HG02870 (cell line): Measurements from ENCODE around the gene NBEAL1.
"Not testable (repeated sequence)": the region's sequence is repeated elsewhere in the genome, so short reads cannot be mapped to it uniquely, and the experiment has no call there.

Experiments
- ATAC-seq: cut with Tn5 transposase; IDR thresholded peaks from one replicate; pipeline ENCODE4 v1.9.1; 2021; ENCODE audit warnings: mild to moderate bottlenecking, moderate library complexity; ENCODE audit not compliant: unreplicated experiment

The NBEAL1 gene

GRCh38 chr2:203038586-203038985 lies 23.9 kb downstream of the NBEAL1 start:
- no peak for ATAC-seq

GRCh38 chr2:203039211-203039610 lies 24.5 kb downstream of the NBEAL1 start:
- ATAC-seq: not testable (repeated sequence)

GRCh38 chr2:203040966-203041521 lies 26.4 kb downstream of the NBEAL1 start:
- no peak for ATAC-seq

GRCh38 chr2:203042178-203042577 lies 27.5 kb downstream of the NBEAL1 start:
- ATAC-seq: no peak

GRCh38 chr2:203043226-203043625 lies 28.6 kb downstream of the NBEAL1 start:
- ATAC-seq: no peak

GRCh38 chr2:203045867-203046266 lies 31.2 kb downstream of the NBEAL1 start:
- ATAC-seq: no peak

GRCh38 chr2:203052539-203052938 lies 37.9 kb downstream of the NBEAL1 start:
- ATAC-seq: no peak

- ATAC-seq: no peak
Measured at GRCh38 chr2:203059567-203060240, 45.0 kb downstream of the NBEAL1 start.

- ATAC-seq: no peak
Measured at GRCh38 chr2:203061346-203061745, 46.7 kb downstream of the NBEAL1 start.

GRCh38 chr2:203062126-203062525 lies 47.5 kb downstream of the NBEAL1 start:
- no peak for ATAC-seq

- ATAC-seq: not testable (repeated sequence)
Measured at GRCh38 chr2:203066519-203067091, 51.9 kb downstream of the NBEAL1 start.

GRCh38 chr2:203070701-203071100 lies 56.0 kb downstream of the NBEAL1 start:
- no peak for ATAC-seq

- ATAC-seq: no peak
Measured at GRCh38 chr2:203071148-203071547, 56.5 kb downstream of the NBEAL1 start.

GRCh38 chr2:203072371-203072770 lies 57.7 kb downstream of the NBEAL1 start:
- ATAC-seq: no peak

GRCh38 chr2:203077451-203077850 lies 62.8 kb downstream of the NBEAL1 start:
- ATAC-seq: no peak

GRCh38 chr2:203080447-203081045 lies 65.9 kb downstream of the NBEAL1 start:
- ATAC-seq: no peak

- no peak for ATAC-seq
Measured at GRCh38 chr2:203083328-203083727, 68.7 kb downstream of the NBEAL1 start.

GRCh38 chr2:203086381-203086780 lies 71.7 kb downstream of the NBEAL1 start:
- not testable (repeated sequence) for ATAC-seq

- not testable (repeated sequence) for ATAC-seq
Measured at GRCh38 chr2:203090721-203091120, 76.0 kb downstream of the NBEAL1 start.

GRCh38 chr2:203097735-203098134 lies 83.1 kb downstream of the NBEAL1 start:
- ATAC-seq: no peak

GRCh38 chr2:203102357-203102756 lies 87.7 kb downstream of the NBEAL1 start:
- not testable (repeated sequence) for ATAC-seq

GRCh38 chr2:203104273-203104672 lies 89.6 kb downstream of the NBEAL1 start:
- ATAC-seq: no peak
